ENCODE measurements around the gene RRP15.

GRCh38 chr1:218342091-218342490, 57.0 kb downstream of the RRP15 start:
- TF ChIP-seq ZNF146 (CRISPR knock-in tag; IDR thresholded peaks at IDR 0.05; ENCODE audit: unreplicated experiment), result no peak
- no peak for TF ChIP-seq TCF7L2 (IDR thresholded peaks at IDR 0.05; ENCODE audit: low read depth, low read length)
- no peak for TF ChIP-seq NCOA6 (IDR thresholded peaks at IDR 0.05)
- no peak for TF ChIP-seq SREBF1 (IDR thresholded peaks at IDR 0.05; ENCODE audit: borderline replicate concordance, low read depth, low read length)
- no peak for TF ChIP-seq GABPB2 (CRISPR knock-in tag; conservative IDR thresholded peaks at IDR 0.05)
- TF ChIP-seq, protein P1, sequence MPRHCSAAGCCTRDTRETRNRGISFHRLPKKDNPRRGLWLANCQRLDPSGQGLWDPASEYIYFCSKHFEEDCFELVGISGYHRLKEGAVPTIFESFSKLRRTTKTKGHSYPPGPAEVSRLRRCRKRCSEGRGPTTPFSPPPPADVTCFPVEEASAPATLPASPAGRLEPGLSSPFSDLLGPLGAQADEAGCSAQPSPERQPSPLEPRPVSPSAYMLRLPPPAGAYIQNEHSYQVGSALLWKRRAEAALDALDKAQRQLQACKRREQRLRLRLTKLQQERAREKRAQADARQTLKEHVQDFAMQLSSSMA (CRISPR knock-in tag; IDR thresholded peaks at IDR 0.05), result no peak
- TF ChIP-seq ZFP36 (IDR thresholded peaks at IDR 0.05; ENCODE audit: low read depth, low read length, partially characterized antibody), result no peak
- TF ChIP-seq, protein P2, sequence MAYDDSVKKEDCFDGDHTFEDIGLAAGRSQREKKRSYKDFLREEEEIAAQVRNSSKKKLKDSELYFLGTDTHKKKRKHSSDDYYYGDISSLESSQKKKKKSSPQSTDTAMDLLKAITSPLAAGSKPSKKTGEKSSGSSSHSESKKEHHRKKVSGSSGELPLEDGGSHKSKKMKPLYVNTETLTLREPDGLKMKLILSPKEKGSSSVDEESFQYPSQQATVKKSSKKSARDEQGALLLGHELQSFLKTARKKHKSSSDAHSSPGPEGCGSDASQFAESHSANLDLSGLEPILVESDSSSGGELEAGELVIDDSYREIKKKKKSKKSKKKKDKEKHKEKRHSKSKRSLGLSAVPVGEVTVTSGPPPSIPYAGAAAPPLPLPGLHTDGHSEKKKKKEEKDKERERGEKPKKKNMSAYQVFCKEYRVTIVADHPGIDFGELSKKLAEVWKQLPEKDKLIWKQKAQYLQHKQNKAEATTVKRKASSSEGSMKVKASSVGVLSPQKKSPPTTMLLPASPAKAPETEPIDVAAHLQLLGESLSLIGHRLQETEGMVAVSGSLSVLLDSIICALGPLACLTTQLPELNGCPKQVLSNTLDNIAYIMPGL (CRISPR knock-in tag; IDR thresholded peaks at IDR 0.05), result no peak

All from K562 (cell line).